ENCODE measurements around the gene CARD6.
"Not testable (repeated sequence)": the region's sequence is repeated elsewhere in the genome, so short reads cannot be mapped to it uniquely, and the experiment has no call there.

Gene CARD6

GRCh38 chr5:40873286-40873880 is 32.2 kb downstream of the CARD6 start:
- no peak for DNase-seq (ENCODE audit: low spot score)

GRCh38 chr5:40875958-40876357 is 34.8 kb downstream of the CARD6 start:
- no peak for DNase-seq (ENCODE audit: low spot score)

- no peak for DNase-seq (ENCODE audit: low spot score)
Observed at GRCh38 chr5:40877371-40877988, 36.3 kb downstream of the CARD6 start.

GRCh38 chr5:40879163-40879942 is 38.2 kb downstream of the CARD6 start:
- DNase-seq (ENCODE audit: low spot score): peak; percentile 41

- no peak for DNase-seq (ENCODE audit: low spot score)
Observed at GRCh38 chr5:40882291-40882690, 41.1 kb downstream of the CARD6 start.

GRCh38 chr5:40883051-40883450 is 41.9 kb downstream of the CARD6 start:
- not testable (repeated sequence) for DNase-seq (ENCODE audit: low spot score)

GRCh38 chr5:40895440-40896425 is 54.6 kb downstream of the CARD6 start:
- DNase-seq (ENCODE audit: low spot score): not testable (repeated sequence)

GRCh38 chr5:40904205-40904993 is 63.2 kb downstream of the CARD6 start:
- DNase-seq (ENCODE audit: low spot score): peak; percentile 70

GRCh38 chr5:40904994-40905306 is 63.8 kb downstream of the CARD6 start:
- DNase-seq (ENCODE audit: low spot score): no peak

- no peak for DNase-seq (ENCODE audit: low spot score)
Observed at GRCh38 chr5:40906351-40906751, 65.2 kb downstream of the CARD6 start.

GRCh38 chr5:40909264-40909663 is 68.1 kb downstream of the CARD6 start, which contains the start of gene C7:
Gene C7 (plus strand): TSS chr5:40909497. CDS start chr5:40909611, 114 bp downstream.
- DNase-seq (ENCODE audit: low spot score): no peak

- DNase-seq (ENCODE audit: low spot score): no peak
Observed at GRCh38 chr5:40909723-40910122, 68.6 kb downstream of the CARD6 start.
